Measurements from ENCODE around the gene GH1.

Gene GH1

GRCh38 chr17:63944736-63945499 is 26.3 kb upstream of the GH1 start:
- DNase-seq (ENCODE audit: low read depth), result no peak

- no peak for DNase-seq (ENCODE audit: low read depth)
Observed at GRCh38 chr17:63943745-63944144, 25.1 kb upstream of the GH1 start.

- DNase-seq (ENCODE audit: low read depth), result no peak
Observed at GRCh38 chr17:63942309-63942985, 23.8 kb upstream of the GH1 start.

GRCh38 chr17:63941751-63942150 is 23.1 kb upstream of the GH1 start:
- DNase-seq (ENCODE audit: low read depth), result no peak

GRCh38 chr17:63941162-63941561 is 22.5 kb upstream of the GH1 start:
- no peak for DNase-seq (ENCODE audit: low read depth)

GRCh38 chr17:63940584-63940983 is 21.9 kb upstream of the GH1 start:
- no peak for DNase-seq (ENCODE audit: low read depth)

GRCh38 chr17:63939884-63940283 is 21.2 kb upstream of the GH1 start:
- DNase-seq (ENCODE audit: low read depth), result no peak

GRCh38 chr17:63939401-63939800 is 20.8 kb upstream of the GH1 start:
- no peak for DNase-seq (ENCODE audit: low read depth)

- DNase-seq (ENCODE audit: low read depth), result no peak
Observed at GRCh38 chr17:63937920-63938319, 19.3 kb upstream of the GH1 start.

- DNase-seq (ENCODE audit: low read depth), result no peak
Observed at GRCh38 chr17:63937319-63937718, 18.7 kb upstream of the GH1 start.

- no peak for DNase-seq (ENCODE audit: low read depth)
Observed at GRCh38 chr17:63934183-63935112, 15.8 kb upstream of the GH1 start.

GRCh38 chr17:63933598-63933997 is 15.0 kb upstream of the GH1 start:
- no peak for DNase-seq (ENCODE audit: low read depth)

- no peak for DNase-seq (ENCODE audit: low read depth)
Observed at GRCh38 chr17:63932721-63933120, 14.1 kb upstream of the GH1 start.

GRCh38 chr17:63931981-63932561 is 13.4 kb upstream of the GH1 start, which contains the start of gene CD79B:
TSS of gene CD79B (minus strand) at chr17:63932331. CDS start at chr17:63932261, 70 bp downstream.
- DNase-seq (ENCODE audit: low read depth), result peak; percentile 34

- DNase-seq (ENCODE audit: low read depth), result peak; percentile 50
Observed at GRCh38 chr17:63930951-63931575, 12.4 kb upstream of the GH1 start.

GRCh38 chr17:63929860-63930766 is 11.5 kb upstream of the GH1 start:
- DNase-seq (ENCODE audit: low read depth), result no peak

GRCh38 chr17:63928966-63929695 is 10.5 kb upstream of the GH1 start:
- no peak for DNase-seq (ENCODE audit: low read depth)

- no peak for DNase-seq (ENCODE audit: low read depth)
Observed at GRCh38 chr17:63928172-63928666, 9.6 kb upstream of the GH1 start.

GRCh38 chr17:63927464-63928171 is 9.0 kb upstream of the GH1 start:
- no peak for DNase-seq (ENCODE audit: low read depth)
